Stimulated activated CD4-positive, alpha-beta T cell treated with anti-CD3 and anti-CD28 coated beads, Interleukin-2, amount 100 ng/mL, for 4 hours (primary cell): ENCODE results near the gene FNDC11.
"Not testable (repeated sequence)": the region's sequence is repeated elsewhere in the genome, so short reads cannot be mapped to it uniquely, and the experiment has no call there.

Experiments
- DNase-seq: peaks from one replicate; pipeline ENCODE4 v3.0.0-alpha.2; 2020; ENCODE audit warnings: low read depth

The FNDC11 gene

DNA sequence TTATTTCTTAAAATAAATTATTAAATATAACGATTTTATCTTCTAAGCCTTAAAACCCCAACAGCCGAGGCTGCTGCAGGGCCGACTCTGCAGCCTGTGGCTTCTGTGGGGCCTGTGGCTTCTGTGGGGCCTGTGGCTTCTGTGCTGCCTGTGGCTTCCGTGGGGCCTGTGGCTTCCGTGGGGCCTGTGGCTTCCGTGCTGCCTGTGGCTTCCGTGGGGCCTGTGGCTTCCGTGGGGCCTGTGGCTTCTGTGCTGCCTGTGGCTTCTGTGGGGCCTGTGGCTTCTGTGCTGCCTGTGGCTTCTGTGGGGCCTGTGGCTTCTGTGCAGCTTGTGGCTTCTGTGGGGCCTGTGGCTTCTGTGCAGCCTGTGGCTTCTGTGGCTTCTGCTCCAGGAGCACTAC, 47.7 kb downstream of the FNDC11 start:
- not testable (repeated sequence) for DNase-seq

DNA sequence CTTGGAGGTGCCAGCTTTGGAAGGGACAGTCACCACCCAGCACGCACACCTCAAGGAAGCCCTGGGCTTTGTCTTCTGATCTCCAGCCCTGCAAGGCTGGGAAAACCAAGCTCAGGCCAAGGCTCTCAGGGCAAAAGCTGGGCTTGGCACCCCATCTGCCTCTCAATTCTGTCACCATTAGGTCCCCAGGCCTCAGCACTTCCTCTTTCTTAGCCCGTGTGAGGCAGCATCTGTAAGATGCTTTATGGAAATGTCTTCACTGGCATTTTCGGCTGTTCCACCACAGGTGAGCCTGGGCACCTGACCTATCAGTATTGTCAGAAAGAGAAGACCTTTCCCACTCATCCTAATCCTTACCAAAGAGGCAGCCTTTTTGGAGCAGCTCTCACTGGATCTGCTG, 48.4 kb downstream of the FNDC11 start:
- no peak for DNase-seq
